A549 (cell line): Measurements from ENCODE around the gene PDE12. TPM values are rescaled to one million over a fixed set of nuclear protein-coding genes. Genes with fewer than 3 reads are reported as not detected.

Experiments used
- ATAC-seq, 2 experiments: fragments of 200-7000 bp in 1 of 2; fragments of >200 bp in 1 of 2; cut with Nextera tagmentation in 1 of 2; cut with Tn5 transposase in 1 of 2; 3 replicates each; pipeline versions ENCODE4 v1.8.0 to v1.9.1; 2018 to 2020; ENCODE audit warnings: mild to moderate bottlenecking in 1 of 2, moderate library complexity in 1 of 2
- CTCF ChIA-PET: fragments of 300-600 bp; sonication (Branson Sonifier 250); formaldehyde crosslinking; extraction: SDS; loops from one replicate; lab custom pipeline; 2021; ENCODE audit warnings: antibody characterized with exemption, inconsistent platforms; lab: Yijun Ruan, JAX
- POLR2A ChIA-PET: fragments of 350-600 bp; formaldehyde crosslinking; extraction: SDS; loops from one replicate; lab custom pipeline; 2021; ENCODE audit warnings: antibody characterized with exemption, inconsistent platforms; lab: Yijun Ruan, JAX
- DNase-seq, 2 experiments: peaks; one replicate each; pipeline versions ENCODE4 v3.0.0 to v3.0.0-alpha.2; 2011 to 2016; ENCODE audit warnings: low read depth in 1 of 2, low spot score in 1 of 2
- FAIRE-seq: peaks from 2 replicates; lab custom pipeline; 2011; peaks lifted over from hg19 to GRCh38; lab: Jason Lieb, UNC
- H3K27ac ChIP-seq, 2 experiments: fragments of >200 bp; sonication (Bioruptor Twin); formaldehyde crosslinking; 3 replicates each; pipeline ENCODE4 v1.5.1; 2016 to 2017
- H3K4me1 ChIP-seq: fragments of >200 bp; sonication (Bioruptor Twin); formaldehyde crosslinking; 3 replicates; pipeline ENCODE4 v1.6.1; 2016
- H3K4me2 ChIP-seq: fragments of >200 bp; sonication (Bioruptor Twin); formaldehyde crosslinking; 3 replicates; pipeline ENCODE4 v1.6.1; 2016
- H3K4me3 ChIP-seq: fragments of >200 bp; sonication (Bioruptor Twin); formaldehyde crosslinking; 3 replicates; pipeline ENCODE4 v1.5.1; 2016
- H3K9me3 ChIP-seq: fragments of >200 bp; sonication (Bioruptor Twin); formaldehyde crosslinking; 3 replicates; pipeline ENCODE4 v1.6.1; 2016
- BHLHE40 ChIP-seq: IDR thresholded peaks from 2 replicates; pipeline ENCODE4 v1.6.1; 2012; ENCODE audit warnings: low read depth, low read length, inconsistent platforms
- CHD2 ChIP-seq: fragments of 150-350 bp; IDR thresholded peaks from 2 replicates; pipeline ENCODE4 v1.6.1; 2014; ENCODE audit warnings: low read length; ENCODE audit not compliant: partially characterized antibody
- CHD4 ChIP-seq: fragments of 200-600 bp; sonication (generic); IDR thresholded peaks from 2 replicates; pipeline ENCODE4 v1.6.1; 2016; ENCODE audit warnings: antibody characterized with exemption, mild to moderate bottlenecking, borderline replicate concordance
- EHF ChIP-seq: fragments of 250-450 bp; sonication (Bioruptor Pico); IDR thresholded peaks from 2 replicates; pipeline ENCODE4 v1.5.0; 2020; ENCODE audit warnings: mild to moderate bottlenecking
- EHMT2 ChIP-seq: fragments of 200-600 bp; sonication (generic); IDR thresholded peaks from 2 replicates; pipeline ENCODE4 v1.6.1; 2016; ENCODE audit warnings: antibody characterized with exemption, low read depth, mild to moderate bottlenecking, moderate library complexity
- EP300 ChIP-seq, 2 experiments: fragments of >200 bp; sonication (Bioruptor Twin); formaldehyde crosslinking; IDR thresholded peaks; 2 replicates in 1 of 2; 3 replicates in 1 of 2; pipeline ENCODE4 v1.6.1; 2016 to 2017
- ESRRA ChIP-seq: fragments of 150-350 bp; IDR thresholded peaks from 2 replicates; pipeline ENCODE4 v1.6.1; 2014; ENCODE audit warnings: mild to moderate bottlenecking, low read length, borderline replicate concordance
- FOSL2 ChIP-seq, 2 experiments: fragments of 450-650 bp in 1 of 2; fragments of >200 bp in 1 of 2; sonication (Bioruptor Twin) in 1 of 2; formaldehyde crosslinking; IDR thresholded peaks; 2 replicates each; pipeline versions ENCODE4 v1.5.0 to v1.6.1; 2016 to 2020; ENCODE audit warnings: mild to moderate bottlenecking in 1 of 2, moderate library complexity in 1 of 2
- HDAC2 ChIP-seq: fragments of 200-600 bp; sonication (generic); IDR thresholded peaks from 2 replicates; pipeline ENCODE4 v1.6.1; 2016
- HEYL ChIP-seq: fragments of 250-450 bp; sonication (Bioruptor Pico); IDR thresholded peaks from 2 replicates; pipeline ENCODE4 v1.8.0; 2021; ENCODE audit warnings: mild to moderate bottlenecking, moderate library complexity
- HOXB13 ChIP-seq: fragments of 250-450 bp; sonication (Bioruptor Pico); IDR thresholded peaks from 2 replicates; pipeline ENCODE4 v1.5.0; 2020; ENCODE audit warnings: low read depth, mild to moderate bottlenecking, moderate library complexity
- JUN ChIP-seq, 2 experiments: fragments of >200 bp; sonication (Bioruptor Twin); formaldehyde crosslinking; IDR thresholded peaks; 2 replicates in 1 of 2; 3 replicates in 1 of 2; pipeline ENCODE4 v1.6.1; 2016 to 2017
- JUNB ChIP-seq: fragments of >200 bp; sonication (Bioruptor Twin); formaldehyde crosslinking; IDR thresholded peaks from 2 replicates; pipeline ENCODE4 v1.6.1; 2016
- KDM1A ChIP-seq: fragments of 200-600 bp; sonication (generic); IDR thresholded peaks from 2 replicates; pipeline ENCODE4 v1.6.1; 2016; ENCODE audit warnings: low read depth, mild to moderate bottlenecking
- MAZ ChIP-seq: fragments of 150-350 bp; IDR thresholded peaks from 2 replicates; pipeline ENCODE4 v1.6.1; 2014; ENCODE audit warnings: antibody characterized with exemption, low read depth, low read length, borderline replicate concordance
- NR3C1 ChIP-seq: fragments of >200 bp; sonication (Bioruptor Twin); formaldehyde crosslinking; IDR thresholded peaks from 3 replicates; pipeline ENCODE4 v1.6.1; 2017
- POLR2A ChIP-seq: IDR thresholded peaks from 2 replicates; pipeline ENCODE4 v1.6.1; 2012; ENCODE audit warnings: mild to moderate bottlenecking, low read length
- RAD21 ChIP-seq, 2 experiments: fragments of >200 bp in 1 of 2; sonication (Bioruptor Twin) in 1 of 2; formaldehyde crosslinking in 1 of 2; IDR thresholded peaks in 1 of 2; conservative IDR thresholded peaks in 1 of 2; 2 replicates in 1 of 2; 3 replicates in 1 of 2; pipeline ENCODE4 v1.6.1; 2012 to 2018; ENCODE audit warnings: inconsistent platforms in 1 of 2
- RARB ChIP-seq: fragments of 250-450 bp; sonication (Bioruptor Pico); IDR thresholded peaks from 2 replicates; pipeline ENCODE4 v1.8.0; 2021; ENCODE audit warnings: mild to moderate bottlenecking, moderate library complexity
- RCOR1 ChIP-seq: fragments of 150-350 bp; IDR thresholded peaks from 2 replicates; pipeline ENCODE4 v1.6.1; 2014; ENCODE audit warnings: antibody characterized with exemption, low read length, low read depth
- SREBF2 ChIP-seq: fragments of 450-650 bp; IDR thresholded peaks from 2 replicates; pipeline ENCODE4 v1.6.1; 2014; ENCODE audit warnings: mild to moderate bottlenecking, moderate library complexity
- TFCP2L1 ChIP-seq: fragments of 250-450 bp; sonication (Bioruptor Pico); IDR thresholded peaks from 2 replicates; pipeline ENCODE4 v1.5.0; 2021; ENCODE audit warnings: mild to moderate bottlenecking
- TP53 ChIP-seq: fragments of 250-450 bp; sonication (Bioruptor Pico); IDR thresholded peaks from 2 replicates; pipeline ENCODE4 v1.5.0; 2021; ENCODE audit warnings: mild to moderate bottlenecking, moderate library complexity
- ZFP36 ChIP-seq: fragments of 450-650 bp; IDR thresholded peaks from 2 replicates; pipeline ENCODE4 v1.6.1; 2014; ENCODE audit warnings: borderline replicate concordance; ENCODE audit not compliant: partially characterized antibody
- ZSCAN20 ChIP-seq: fragments of 250-450 bp; sonication (Bioruptor Pico); IDR thresholded peaks from 2 replicates; pipeline ENCODE4 v1.8.0; 2022; ENCODE audit warnings: mild to moderate bottlenecking, moderate library complexity
- WGBS: methylation state at CpG from one replicate; pipeline ENCODE4 v1.1.6; 2017; ENCODE audit errors: missing lambda C conversion rate; 5-methylcytosine and 5-hydroxymethylcytosine counted together
- polyA plus RNA-seq, 4 experiments: library from polyadenylated mRNA; depleted of rRNA in 3 of 4; stranded (reverse); fragments of >200 nt; fragmentation: RNase III in 1 of 4; extraction: RNeasy Plus Mini Kit Qiagen cat#74134 plus additional on column Dnase treatment in 1 of 4; gene quantifications; 2 replicates in 3 of 4; 3 replicates in 1 of 4; pipeline ENCODE4 v1.2.3, GENCODE V29; 2011 to 2017
- TF ChIP-seq, protein P1 (sequence below): IDR thresholded peaks from 2 replicates; pipeline ENCODE4 v1.6.1; 2012
- TF ChIP-seq, protein P2 (sequence below): fragments of 250-450 bp; sonication (Bioruptor Pico); IDR thresholded peaks from 2 replicates; pipeline ENCODE4 v1.5.0; 2020; ENCODE audit warnings: low read depth, mild to moderate bottlenecking, moderate library complexity
- TF ChIP-seq, protein P3 (sequence below): fragments of >200 bp; sonication (Bioruptor Twin); formaldehyde crosslinking; IDR thresholded peaks from 3 replicates; pipeline ENCODE4 v1.6.1; 2016
- TF ChIP-seq, protein P4 (sequence below): IDR thresholded peaks from 2 replicates; pipeline ENCODE4 v1.6.1; 2012; ENCODE audit warnings: low read depth, borderline replicate concordance

PDE12 gene
- polyA plus RNA-seq, 2 of the 4 experiments (the other 2 are of a cell fraction), result 12.7 to 14.4 TPM

DNA sequence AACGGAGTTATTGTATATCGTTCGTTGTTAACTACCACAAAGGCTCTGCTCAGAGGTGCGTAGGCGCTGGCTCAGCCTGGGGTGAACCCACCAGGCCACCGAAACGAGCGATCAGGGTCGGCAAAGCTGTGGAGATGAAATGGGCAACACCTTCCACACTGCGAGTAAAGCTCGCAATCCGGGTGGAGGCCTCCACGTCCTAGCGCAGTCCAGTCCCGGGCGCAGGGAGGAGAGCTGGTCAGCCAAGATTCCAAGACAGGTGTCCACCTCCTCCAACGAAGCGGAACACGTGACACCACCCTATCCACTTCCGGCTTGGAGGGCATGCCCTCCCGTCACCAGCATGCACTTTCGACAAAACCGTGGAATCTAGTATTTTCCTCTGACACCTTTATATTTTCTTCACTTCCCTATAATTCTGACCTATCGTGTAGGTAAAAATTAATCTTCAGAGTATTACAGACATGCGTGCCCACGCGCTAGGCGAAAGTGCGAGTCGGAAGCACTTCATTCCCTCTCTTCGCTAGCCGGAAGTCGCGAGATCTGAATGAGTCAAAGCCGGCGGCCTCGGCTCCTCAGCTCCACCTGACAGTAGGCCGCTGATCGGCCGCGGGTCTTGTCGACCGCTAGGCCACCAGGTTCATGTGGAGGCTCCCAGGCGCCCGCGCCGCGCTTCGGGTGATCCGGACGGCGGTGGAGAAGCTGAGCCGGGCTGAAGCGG is at the start of gene PDE12 (continued):
- TF ChIP-seq MAZ (no peak), ESRRA (no peak; the same call in 1 of the 2 replicates), RCOR1 (no peak), JUN (IDR thresholded peaks at IDR 0.05) (peak; percentile 42 to 82; a peak in 4 of 5 replicates), HOXB13 (no peak), CHD2 (peak; percentile 88), EP300 (IDR thresholded peaks at IDR 0.05) (no peak), ZFP36 (no peak), HEYL (CRISPR knock-in tag) (peak; percentile 8; the same call in 1 of the 2 replicates), BHLHE40 (no peak), EHF (no peak), RARB (CRISPR knock-in tag) (peak; percentile 99), RAD21 (conservative IDR thresholded peaks at IDR 0.05 in 1 of 2, IDR thresholded peaks at IDR 0.05 in 1 of 2) (no peak), TP53 (CRISPR knock-in tag) (0 out of 2 replicates have a peak, but pooled peaks have one; percentile 71), SREBF2 (no peak), CHD4 (no peak), TFCP2L1 (no peak), FOSL2 (IDR thresholded peaks at IDR 0.05) (0 out of 2 replicates have a peak, but pooled peaks have one; percentile 27), FOSL2 (CRISPR knock-in tag; IDR thresholded peaks at IDR 0.05) (peak; percentile 73), JUNB (no peak), EHMT2 (no peak), HDAC2 (no peak), NR3C1 (no peak)
- TF ChIP-seq, protein P1, sequence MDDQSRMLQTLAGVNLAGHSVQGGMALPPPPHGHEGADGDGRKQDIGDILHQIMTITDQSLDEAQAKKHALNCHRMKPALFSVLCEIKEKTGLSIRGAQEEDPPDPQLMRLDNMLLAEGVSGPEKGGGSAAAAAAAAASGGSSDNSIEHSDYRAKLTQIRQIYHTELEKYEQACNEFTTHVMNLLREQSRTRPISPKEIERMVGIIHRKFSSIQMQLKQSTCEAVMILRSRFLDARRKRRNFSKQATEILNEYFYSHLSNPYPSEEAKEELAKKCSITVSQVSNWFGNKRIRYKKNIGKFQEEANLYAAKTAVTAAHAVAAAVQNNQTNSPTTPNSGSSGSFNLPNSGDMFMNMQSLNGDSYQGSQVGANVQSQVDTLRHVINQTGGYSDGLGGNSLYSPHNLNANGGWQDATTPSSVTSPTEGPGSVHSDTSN, result no peak
- TF ChIP-seq, protein P2, sequence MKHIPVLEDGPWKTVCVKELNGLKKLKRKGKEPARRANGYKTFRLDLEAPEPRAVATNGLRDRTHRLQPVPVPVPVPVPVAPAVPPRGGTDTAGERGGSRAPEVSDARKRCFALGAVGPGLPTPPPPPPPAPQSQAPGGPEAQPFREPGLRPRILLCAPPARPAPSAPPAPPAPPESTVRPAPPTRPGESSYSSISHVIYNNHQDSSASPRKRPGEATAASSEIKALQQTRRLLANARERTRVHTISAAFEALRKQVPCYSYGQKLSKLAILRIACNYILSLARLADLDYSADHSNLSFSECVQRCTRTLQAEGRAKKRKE (CRISPR knock-in tag), result no peak
- TF ChIP-seq, protein P3, sequence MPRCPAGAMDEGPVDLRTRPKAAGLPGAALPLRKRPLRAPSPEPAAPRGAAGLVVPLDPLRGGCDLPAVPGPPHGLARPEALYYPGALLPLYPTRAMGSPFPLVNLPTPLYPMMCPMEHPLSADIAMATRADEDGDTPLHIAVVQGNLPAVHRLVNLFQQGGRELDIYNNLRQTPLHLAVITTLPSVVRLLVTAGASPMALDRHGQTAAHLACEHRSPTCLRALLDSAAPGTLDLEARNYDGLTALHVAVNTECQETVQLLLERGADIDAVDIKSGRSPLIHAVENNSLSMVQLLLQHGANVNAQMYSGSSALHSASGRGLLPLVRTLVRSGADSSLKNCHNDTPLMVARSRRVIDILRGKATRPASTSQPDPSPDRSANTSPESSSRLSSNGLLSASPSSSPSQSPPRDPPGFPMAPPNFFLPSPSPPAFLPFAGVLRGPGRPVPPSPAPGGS, result 0 out of 3 replicates have a peak, but pooled peaks have one; percentile 13
- TF ChIP-seq, protein P4, sequence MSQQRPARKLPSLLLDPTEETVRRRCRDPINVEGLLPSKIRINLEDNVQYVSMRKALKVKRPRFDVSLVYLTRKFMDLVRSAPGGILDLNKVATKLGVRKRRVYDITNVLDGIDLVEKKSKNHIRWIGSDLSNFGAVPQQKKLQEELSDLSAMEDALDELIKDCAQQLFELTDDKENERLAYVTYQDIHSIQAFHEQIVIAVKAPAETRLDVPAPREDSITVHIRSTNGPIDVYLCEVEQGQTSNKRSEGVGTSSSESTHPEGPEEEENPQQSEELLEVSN, result peak; percentile 90
- TF ChIP-seq, all 56 proteins: peak for 15

- TF ChIP-seq KDM1A (no peak), POLR2A (no peak), ZSCAN20 (no peak), RAD21 (conservative IDR thresholded peaks at IDR 0.05 in 1 of 2, IDR thresholded peaks at IDR 0.05 in 1 of 2) (no peak)
- ChIA-PET POLR2A (no interaction called here), CTCF (no interaction called here)
- 21% methylated on average over 2 of the region's 2 CpGs for WGBS
- Histone ChIP-seq H3K4me1 (no peaks in the 10 kb centered on the region), H3K9me3 (no peaks in the 10 kb centered on the region), H3K4me3 (no peak overlapping the region), H3K4me2 (no peak overlapping the region), H3K27ac (no peak overlapping the region)
- FAIRE-seq (no peak), DNase-seq (no peak), ATAC-seq (no peak)
Measured at GRCh38 chr3:57512166-57512565, 43.9 kb upstream of the PDE12 start.
